HG02884 (cell line): ENCODE results near the gene KIAA1328.

Experiments
- ATAC-seq: cut with Tn5 transposase; IDR thresholded peaks from one replicate; pipeline ENCODE4 v1.9.1; 2021; ENCODE audit warnings: mild to moderate bottlenecking, moderate library complexity; ENCODE audit not compliant: unreplicated experiment

The KIAA1328 gene

DNA sequence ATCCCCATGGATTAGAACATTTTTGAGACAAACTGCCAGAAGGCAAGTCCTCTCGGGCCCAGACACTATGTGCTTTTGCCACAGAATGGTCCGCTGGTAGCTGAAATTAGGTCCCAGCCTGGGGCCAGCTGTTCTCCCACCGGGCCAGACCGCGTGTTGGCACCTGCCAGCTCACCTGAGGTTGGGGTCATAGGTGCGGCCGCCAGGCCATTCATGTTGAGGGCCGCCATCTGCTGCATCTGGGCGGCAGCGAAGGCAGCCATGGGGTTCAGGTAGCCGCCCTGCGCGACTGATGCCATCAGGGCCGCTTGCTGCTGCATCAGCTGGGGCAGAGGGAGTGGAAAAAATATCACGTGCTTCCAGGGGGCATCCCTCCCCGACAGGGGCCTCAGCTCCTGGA lies 443.9 kb downstream of the KIAA1328 start:
- ATAC-seq, result no peak

DNA sequence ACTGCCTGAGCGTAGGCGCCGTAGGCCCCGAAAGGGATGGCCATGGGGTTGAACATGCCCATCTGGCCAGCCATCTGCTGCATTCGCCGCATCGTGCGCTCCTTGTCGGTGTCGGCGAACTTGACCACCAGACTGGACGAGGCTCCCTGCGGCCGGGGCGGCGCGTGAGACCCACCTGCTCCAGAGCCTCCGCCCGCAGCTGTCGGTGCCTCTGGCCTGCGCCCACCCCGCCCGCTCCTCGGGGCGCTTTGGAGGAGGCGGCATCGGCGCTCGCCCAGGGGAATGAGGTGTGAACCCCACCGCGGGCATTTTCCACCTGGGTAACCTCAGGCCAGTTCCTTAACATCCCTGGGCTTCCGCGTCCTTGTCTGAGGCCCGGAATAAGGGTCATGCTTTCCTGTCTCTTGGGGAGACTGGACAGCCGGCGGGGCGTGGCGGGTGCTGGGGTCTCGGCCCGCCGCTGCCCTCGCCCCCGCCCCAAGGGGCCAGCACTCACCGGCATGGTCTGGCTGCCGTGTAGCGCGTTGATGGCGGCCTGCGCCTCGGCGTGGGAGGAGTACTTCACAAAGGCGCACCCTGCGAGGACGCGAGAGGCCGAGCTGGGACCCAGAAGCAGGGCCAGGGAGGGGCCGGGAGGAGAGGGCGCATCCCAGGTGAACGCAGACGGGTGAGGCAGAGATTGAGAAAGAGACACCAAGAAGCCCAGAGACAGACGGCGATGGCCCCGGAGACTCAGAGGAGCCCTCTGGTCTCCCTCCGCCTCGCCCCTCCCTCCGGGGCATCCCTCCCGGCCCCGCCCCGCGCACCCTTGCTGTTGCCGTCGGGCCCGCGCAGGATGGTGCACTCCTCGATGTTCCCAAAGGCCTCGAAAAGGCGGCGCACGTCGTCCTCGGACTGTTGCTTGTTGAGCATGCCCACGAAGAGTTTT lies 445.6 kb downstream of the KIAA1328 start:
- no peak for ATAC-seq

DNA sequence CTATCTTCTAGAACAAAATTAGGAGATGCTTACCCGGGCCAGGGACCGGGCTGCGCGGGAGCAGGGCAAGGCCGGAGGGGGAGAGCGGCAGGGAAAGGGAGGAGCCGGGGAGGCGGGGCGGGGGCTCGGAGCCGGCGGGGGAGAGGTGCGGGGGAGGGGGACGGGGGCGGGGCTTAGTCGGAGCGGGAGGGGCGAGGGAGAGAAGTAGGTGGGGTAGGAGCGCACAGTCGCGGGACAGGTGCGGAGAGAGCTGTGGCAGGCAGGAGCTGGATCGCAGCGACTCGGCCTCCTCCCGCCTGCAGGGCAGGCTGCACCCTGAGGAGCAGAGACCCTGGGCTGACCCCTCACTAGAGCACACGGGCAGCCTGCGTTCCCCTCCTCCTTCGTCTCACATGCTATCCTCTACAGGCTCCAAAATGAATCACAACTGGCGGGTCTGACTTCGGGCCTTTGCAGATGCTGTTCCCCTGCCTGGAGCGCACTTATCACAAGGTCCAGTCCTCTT lies 446.4 kb downstream of the KIAA1328 start:
- ATAC-seq, result no peak

DNA sequence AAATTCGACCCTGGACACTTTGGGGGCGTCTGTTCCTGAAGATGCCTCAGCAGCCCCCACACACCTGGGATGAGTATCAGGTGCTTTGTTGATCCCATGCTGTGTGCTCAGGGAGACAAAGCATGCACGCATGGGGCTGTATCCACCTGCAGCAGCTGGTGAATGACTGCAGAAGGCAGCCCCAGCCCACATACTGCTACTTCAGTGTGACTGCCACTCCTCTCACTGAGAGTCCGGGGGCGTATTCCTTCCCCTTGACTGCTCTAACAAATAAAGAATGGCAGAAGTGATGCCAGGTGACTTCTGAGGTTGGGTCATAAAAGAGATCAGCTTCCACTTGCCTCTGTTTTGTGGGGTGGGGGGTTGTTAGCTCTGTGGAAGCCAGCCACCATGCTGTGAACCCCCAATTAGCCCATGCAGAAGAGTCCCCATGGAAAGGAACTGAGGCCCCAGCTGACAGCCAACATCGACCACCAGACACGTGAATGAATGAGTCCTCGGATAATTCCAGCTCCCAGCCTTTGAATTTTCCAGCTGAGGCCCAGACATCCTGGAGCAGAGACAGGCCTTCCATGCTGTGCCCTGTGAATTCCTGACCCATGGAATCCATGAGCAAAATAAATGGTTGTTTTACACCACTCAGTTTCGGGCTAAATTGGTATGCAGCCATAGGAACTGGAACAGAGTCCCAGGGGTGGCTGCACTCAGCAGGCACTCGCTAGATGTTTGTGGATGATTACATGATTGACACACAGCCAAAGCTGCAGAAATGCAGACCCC lies 447.4 kb downstream of the KIAA1328 start:
- no peak for ATAC-seq

DNA sequence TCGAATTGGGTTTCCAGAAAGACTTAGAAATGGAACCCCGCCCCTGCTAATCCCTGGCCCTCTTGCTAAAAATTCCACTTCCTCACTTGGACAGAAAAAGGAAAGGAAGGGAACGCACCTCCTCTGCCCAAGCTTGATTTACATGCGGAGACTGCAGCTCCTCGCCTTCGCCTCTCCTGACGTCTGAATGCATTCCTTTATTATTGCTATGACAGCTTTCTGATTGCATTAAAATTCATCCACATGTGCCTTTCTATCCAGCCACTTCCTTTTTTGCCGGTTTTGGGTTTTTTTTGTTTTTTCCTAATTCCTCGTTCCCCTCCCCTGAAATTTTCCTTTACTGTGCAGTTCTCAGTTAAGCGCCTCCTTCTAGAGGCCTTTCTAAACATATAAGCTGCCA lies 448.9 kb downstream of the KIAA1328 start:
- ATAC-seq, result no peak
